Inferior parietal cortex (tissue), 1 donor: Measurements from ENCODE around the gene FMO2.
A peak's percentile ranks its signal among the peaks of the same experiment; 100 is the strongest.

Source experiments
- DNase-seq: peaks from one replicate; pipeline ENCODE4 v3.0.0-alpha.2; 2016; ENCODE audit errors: extremely low spot score

The FMO2 gene, protein sequence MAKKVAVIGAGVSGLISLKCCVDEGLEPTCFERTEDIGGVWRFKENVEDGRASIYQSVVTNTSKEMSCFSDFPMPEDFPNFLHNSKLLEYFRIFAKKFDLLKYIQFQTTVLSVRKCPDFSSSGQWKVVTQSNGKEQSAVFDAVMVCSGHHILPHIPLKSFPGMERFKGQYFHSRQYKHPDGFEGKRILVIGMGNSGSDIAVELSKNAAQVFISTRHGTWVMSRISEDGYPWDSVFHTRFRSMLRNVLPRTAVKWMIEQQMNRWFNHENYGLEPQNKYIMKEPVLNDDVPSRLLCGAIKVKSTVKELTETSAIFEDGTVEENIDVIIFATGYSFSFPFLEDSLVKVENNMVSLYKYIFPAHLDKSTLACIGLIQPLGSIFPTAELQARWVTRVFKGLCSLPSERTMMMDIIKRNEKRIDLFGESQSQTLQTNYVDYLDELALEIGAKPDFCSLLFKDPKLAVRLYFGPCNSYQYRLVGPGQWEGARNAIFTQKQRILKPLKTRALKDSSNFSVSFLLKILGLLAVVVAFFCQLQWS

DNA sequence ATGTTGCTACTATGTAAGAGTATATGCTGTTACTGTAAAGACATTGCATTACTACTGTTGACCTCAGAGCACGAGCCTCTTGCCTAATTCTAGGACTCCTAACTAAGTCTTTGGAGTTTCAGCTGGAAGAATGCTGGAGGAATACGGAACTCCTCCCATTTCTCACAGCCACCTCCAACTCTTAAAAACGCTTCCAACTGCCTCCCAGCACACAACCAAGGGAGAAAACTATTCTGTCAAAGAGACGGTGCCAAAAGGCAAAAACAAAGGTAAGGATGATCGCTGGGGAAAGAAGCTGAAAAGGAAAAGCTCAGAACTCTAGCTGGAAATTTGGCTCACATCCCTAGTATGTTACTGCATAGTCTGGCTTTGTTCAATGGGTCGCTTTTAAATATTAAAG, at the start of gene FMO2:
Gene FMO2, plus strand, starts transcription at position 210 of the 400 bp plus-strand sequence. CDS start 414 bp downstream, outside the sequence.
- no peak for DNase-seq

DNA sequence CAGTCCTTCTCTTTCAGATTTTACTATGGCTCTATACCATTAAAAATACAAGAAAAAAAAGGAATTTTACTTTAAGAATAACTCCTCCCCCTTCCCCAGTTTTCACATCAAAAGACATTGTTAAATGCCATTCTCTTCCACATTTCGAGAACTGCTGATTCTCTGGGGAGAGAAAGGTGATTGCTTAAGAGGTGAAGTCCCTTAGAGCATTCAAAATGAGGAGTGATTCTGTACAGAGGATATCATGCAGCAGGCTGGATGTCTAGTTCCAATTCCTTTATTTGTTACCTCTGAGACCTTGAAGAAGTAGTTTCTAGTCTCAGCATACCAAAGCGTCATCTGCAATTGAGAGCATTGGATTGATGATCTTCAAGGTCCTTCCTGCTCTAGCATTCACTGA, 47.5 kb upstream of the FMO2 start:
- DNase-seq, result no peak

DNA sequence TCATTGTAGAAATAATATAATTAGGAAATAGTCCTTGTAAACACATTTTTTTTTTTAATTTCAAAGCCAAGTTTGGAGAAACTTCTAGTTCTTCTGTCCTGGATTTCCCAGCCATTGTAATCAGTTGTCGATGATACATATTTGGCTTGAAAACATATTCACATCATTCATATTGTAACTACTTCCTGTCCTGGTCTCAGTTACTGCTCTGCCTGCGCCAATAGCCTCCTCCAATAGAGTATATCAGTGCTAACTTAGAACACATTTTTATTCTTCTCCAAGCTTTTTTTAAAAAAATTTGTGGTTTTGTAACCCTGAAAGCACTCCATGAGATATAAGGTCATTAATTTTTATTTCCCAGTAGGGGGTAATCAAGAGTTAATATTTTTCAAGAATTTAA, 46.1 kb upstream of the FMO2 start:
- no peak for DNase-seq

DNA sequence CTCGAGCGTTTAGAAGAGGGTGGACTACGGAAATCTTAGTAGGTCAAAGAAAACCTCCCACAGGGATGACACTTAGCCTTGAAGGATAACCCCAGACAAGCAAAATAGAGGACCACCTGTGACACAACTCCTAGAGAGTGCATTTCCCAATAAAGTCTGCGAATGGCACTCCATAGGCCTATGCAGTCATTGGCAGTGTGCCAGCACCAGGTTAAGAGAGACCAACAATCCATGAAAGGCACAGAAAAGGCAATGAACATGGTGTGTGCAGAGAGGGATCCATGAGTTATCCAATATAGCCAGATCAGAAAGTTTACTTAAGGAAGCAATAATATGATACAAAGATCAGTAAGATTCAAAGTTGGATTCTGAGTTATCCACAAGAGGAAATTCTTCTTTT, 45.2 kb upstream of the FMO2 start:
- no peak for DNase-seq

DNA sequence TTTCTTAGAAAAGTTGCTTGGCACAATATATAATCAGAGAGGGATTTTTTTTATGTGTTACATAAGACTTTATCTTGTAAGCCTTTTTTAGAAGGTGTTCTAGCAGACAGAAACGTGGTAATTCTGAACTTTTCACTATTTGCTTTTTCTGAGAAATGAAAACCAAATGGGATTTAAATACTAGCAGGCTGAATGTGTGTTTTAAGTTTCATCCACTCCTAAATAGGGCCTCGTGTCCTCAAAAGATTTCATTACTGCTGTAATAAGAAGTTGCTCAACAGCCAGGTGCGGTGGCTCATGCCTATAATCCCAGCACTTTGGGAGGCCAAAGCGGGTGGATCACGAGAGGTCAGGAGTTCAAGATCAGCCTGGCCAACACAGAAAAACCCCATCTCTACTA, 44.7 kb upstream of the FMO2 start:
- DNase-seq, result no peak

DNA sequence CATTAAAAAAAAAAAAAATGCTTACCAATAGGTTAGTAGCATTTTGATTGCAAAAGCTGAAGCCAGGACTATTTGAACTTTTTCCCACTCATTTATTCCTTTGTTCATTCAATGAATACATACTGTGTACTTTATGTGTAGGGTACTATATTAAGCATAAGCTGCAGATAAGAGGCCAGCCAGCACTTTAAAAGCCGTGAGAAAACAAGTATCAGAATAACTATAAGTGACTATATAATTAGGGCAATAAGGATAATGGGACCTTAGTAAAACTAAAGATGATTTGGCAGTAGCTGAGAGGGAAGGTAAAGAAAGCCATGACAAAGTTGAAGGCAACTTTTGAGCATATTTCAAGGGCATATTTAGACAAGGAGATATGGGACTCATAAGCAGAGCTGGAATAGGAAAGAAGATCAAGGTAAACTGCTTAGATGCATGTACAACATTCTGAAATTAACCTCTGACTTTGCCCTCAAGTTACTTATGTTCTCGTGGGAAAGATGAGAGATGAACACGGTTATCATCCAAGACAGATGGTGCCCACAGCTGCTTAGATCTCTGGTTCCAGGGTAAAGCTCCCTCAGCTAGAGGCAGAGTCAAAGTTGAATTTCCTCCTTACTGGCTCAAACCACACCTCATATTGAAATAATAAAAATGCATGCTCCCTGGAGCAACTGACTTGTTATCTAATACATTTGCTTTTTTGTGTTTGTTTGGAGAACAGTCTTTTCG, 44.0 kb upstream of the FMO2 start:
- DNase-seq, result no peak

DNA sequence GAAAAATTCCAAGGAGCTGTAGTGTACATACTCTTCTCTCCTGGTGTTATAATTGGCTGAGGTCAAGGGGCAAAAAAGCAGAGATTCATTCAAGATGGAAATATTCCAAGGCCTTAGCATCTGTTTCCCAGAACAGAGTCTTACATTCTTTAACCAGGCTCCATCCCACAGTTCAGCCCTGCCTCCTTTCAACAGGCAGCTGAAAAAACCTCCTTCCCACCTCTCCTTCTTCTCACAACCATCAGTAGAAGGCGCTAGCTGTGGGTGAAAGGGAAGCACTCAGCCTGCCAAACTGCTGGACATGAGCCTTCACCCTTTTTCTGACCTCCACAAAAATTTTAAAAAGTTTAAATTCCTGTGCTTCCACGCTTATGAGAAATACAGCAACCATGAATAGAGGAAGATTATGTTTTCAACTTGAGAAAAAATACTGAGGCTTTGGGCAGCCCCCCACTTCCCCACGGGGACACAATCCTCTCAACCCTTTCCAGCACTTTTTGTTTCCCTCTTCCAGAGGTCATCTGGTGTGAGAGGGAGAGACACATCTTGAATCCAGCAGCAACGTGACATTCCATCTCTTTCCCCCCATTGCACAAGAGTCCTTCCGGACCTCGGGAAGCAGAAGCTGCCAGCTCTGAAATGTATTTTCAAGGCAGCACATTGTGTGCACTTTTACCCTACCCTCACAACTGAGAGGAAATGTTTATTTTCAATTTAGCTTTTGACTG, 43.2 kb upstream of the FMO2 start:
- peak; percentile 7 for DNase-seq

DNA sequence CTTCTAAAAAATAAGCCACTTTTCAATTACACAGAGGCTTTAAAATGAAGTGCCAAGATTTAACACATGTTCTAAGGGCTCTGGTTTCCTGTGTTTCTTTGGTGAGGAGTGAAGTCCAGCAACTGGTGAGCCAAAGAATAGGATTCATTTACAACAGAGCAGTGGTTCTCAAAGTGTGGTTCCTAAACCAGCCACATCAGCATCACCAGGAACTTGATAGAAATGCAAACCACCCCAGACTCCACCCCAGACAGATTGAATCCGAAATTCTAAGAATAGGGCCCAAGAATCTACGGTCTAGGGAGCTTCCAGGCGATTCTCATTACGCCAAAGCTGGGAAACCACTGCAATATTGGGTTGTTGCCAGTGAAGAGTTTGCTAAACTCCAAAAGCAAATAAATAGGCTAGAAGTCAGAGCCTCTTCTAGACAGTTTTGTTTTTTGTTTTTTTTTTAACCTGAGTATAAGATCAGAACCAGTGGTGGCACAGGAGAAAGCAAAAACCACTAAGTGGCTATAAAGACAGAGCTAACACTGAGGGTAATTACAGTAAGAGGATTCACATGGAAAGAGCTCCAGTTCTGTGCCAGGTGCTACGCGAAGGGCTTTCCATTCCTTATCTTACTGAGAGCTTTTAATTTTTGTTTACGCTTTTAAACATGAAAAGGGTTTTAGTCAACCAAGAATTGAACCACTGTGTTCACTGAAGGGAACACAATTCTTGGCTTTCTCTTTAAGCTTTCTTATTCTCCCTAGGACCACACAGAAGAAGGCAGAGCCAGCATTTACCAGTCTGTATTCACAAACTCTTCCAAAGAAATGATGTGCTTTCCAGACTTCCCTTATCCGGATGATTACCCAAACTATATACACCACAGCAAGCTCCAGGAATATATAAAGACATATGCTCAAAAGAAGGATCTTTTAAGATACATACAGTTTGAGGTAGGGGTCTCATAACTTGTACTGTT, 42.4 kb upstream of the FMO2 start:
- peak; percentile 4 for DNase-seq

DNA sequence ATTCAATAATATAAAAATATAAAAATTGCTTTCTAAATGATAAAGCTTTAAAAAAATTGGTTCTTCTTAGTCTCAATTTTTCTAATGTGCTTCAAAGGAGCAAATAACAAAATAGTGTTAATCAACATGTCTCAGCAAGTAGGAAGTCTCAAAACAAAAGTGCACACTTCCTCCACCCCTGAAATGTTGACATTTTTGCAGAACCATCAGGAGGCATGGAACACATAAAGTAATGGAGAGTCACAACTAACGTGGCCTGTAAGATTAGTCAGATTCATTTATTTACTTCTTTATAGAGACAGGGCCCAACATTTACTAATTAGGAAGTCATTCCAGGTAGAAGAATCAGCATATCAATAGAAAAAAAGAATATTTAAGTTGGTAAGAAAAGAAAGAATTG, 34.9 kb upstream of the FMO2 start:
- DNase-seq, result no peak

DNA sequence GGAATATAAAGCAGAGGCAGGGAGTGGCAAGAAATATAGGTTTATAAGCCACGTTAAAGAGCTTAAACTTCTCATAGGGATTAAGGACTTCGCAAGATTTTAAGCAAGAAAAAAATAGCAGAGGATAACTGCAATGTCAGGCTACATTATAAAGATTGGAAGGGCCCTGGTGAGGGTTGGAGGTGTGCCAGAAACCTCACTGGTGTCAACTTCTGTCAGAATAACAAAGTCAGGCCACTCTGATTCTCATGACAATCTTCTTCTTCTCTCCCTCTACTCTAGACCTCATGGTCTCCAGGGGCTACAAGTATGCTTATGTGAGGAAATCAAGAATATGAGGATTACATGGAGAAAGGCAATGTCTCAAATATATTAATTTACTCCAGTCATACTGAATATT, 32.6 kb upstream of the FMO2 start:
- DNase-seq, result no peak

DNA sequence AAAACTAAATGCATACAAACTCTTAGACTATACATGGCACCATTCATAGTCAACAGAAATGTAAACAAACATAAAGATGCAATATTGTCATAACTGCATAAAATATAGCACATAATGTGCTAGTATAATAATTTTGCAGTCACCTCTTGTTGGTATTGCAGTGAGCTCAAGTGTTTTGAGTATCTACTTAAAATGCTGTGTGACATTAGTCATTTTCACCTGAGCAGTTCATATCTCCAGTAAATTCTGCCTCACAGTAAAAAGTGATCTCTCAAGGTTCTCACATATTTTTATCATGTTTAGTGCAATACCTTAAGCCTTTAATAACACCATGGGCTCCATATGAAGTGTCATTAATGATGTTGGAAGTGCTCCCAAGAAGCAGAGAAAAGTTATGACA, 29.6 kb upstream of the FMO2 start:
- no peak for DNase-seq

DNA sequence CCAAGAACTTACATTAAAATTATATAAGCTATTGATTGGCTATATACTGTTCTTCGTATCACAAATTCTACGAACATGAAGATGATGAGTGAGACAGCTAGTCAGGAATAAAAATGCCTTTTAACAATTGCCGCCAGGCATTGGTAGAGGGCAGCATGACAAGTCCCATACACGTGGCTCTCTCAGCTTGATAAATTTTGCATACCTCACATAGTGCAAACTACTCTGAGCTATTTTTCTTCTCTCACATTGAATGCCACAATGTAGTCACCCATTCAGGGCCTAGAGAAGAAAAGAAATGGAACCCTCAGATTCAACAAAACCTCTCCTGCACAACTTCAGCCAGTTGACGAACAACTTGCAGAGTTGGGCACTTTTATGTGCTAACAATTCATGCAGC, 27.0 kb upstream of the FMO2 start:
- DNase-seq, result no peak

DNA sequence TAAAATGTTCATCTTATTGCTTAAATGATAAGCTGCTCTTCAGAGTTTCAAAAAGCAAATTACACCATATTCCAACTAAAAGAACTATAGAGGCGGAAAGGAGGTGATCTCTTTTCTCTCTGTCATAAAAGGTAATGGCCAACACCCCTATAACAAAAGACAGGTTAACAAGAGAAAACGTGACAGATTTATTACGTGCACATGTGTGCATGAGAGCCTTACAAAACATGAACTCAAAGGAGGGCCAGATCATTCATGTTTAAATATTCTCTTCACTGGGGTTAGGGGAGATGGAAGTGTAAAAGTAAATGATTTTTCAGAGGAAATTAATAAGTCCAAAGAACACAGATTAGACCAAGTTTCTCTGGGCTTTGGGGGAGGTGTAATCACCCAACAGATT, 26.5 kb upstream of the FMO2 start:
- no peak for DNase-seq

DNA sequence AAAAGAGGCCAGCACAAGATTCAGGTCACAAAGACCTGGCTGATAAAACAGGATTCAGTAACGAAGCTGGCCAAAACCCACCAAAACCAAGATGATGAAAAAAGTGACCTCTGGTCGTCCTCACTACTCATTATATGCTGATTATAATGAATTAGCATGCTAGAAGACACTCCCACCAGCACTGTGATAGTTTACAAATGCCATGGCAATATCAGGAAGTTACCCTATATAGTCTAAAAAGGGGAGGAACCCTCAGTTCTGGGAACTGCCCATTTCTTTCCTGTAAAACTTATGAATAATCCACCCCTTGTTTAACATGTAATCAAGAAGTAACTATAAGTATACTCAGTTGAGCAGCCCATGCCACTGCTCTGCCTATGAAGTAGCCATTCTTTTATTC, 26.0 kb upstream of the FMO2 start:
- no peak for DNase-seq

DNA sequence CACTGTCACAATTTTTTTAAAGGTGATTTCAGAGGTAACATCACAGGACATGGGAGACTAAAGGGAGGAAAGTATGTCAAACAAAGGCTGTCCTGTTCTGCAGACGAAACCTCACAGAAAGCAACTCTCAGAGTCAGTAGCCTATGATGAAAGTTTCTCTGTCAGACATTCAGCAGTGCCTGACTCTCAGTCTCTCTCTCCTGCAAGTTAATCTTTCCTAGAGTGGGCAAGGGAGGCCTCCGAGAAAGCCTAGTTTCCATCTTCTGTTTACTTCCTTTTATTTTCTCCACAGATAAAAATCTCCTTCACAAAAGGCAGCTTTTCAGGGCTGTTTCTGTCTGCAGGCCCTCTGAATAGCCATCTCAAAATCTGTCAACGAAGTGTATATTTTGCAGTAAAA, 24.9 kb upstream of the FMO2 start:
- DNase-seq, result no peak

DNA sequence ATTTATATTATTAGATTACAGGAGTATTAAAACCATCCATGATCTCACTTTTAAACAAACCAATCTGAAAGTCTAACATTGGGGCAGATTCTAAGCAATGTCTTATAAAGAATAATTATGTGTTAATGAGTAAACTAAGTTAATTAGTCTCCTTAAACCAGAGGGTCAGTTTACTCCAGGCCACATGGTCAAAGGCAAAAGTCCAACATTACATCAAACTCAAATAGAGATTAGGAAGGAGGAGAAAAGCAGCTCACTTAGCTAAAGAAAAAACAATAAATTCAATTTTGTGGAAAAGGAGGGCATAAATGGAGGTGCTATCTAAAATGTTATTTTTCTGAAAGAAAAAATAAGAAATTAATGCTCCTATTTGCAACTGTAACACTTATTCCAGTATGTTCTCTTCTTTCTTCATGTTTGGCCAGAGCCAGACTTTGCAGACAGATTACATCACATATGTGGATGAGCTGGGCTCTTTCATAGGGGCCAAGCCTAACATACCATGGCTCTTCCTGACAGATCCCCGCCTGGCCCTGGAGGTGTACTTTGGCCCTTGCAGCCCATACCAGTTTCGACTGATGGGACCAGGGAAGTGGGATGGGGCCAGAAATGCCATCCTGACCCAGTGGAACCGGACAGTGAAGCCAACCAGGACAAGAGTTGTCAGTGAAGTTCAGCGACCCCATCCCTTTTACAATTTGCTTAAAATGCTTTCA, 24.3 kb upstream of the FMO2 start:
- no peak for DNase-seq

DNA sequence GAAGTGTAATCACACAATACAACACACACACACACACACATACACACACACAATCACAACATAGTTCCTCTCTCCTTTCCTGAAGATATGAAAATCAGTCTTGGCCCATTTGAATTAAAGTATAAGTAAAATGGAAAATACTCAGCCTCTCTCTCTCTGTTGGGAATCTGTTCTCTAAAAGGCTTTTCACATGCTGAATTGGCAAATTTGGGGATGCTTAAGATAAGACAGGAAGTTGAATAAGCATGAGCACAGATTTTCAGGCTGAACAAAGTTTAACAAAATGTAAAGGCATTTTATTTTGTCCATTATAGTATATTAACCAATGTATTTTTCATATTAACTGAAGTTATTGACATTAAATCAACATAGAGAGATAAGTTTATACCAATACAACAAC, 23.7 kb upstream of the FMO2 start:
- no peak for DNase-seq

DNA sequence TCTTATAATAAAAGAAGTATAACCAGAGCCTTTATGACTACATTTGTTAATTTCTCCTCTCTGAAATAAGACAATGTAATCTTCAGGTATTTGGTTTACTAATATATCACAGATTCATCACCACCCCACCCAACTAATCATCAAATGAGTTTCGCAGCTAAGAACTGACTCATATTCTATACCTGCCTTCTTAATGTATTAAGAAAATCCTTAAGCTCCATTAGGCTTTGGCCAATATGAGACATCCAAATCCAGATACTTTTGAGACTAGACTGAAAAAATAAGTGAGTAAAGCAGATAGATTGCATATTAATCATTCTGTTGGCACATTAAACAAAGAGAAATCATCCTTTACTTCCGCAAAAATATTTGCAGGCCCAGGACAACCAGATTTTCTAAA, 18.7 kb upstream of the FMO2 start:
- no peak for DNase-seq

DNA sequence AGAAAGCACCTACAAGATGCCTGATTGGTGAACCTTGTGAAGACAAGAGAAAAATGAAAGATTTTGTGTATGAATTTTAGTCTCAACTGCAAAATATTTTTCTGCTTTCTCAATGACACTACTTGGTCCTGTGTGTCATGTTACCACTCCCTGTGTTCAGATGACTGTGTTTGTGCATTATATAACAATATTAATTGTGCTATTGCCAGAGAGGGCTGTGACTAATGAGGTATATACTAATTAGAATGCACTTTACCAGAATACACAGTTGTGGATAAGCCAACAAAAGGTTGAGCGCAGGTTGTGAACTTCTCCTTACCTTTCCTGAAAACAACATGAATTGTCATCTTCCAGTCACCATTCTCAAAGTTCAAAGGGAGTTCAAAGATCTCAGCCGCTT, 17.3 kb upstream of the FMO2 start:
- no peak for DNase-seq

DNA sequence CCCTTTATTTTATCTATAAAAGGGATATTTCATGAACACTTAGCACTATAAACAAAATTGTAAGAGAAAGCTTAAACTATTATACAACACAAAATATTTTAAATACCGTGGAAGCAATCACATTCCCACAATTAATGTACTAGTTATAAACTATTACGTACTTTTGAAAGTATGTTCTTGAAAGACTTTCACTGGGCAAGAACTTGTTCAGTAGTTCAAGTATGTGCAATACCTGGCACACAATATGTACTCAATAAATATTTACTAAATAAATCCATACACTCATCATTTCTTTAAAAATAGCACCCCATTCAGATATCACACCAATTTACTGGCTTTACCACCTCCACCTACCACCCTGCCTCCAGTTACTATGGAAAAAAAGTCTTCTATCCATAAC, 12.6 kb upstream of the FMO2 start:
- DNase-seq, result no peak

DNA sequence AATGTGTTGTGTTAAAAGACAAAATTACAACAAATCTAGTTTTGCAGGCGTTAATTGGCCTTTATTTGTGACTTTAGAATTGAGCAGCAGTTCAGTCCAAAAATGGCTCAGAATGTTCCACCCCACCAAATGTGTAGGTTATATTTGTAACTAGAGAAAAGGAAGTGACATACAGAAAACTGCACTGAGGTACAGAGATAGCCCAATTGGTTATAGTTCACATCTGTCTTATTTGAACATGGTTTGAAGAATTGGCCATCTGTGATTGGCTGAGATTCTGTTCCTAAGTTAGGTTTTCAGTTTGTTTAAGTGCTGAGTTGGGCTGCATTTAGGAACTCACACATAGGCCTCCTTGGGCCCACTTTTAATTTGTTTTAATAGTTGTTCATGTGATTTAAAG, 12.0 kb upstream of the FMO2 start:
- DNase-seq, result no peak
